A673 (cell line): ENCODE data around the gene SLC15A4.

Experiments used
- EZH2 ChIP-seq: fragments of 200-600 bp; sonication (generic); IDR thresholded peaks from 2 replicates; pipeline ENCODE4 v1.6.1; 2017; ENCODE audit warnings: borderline replicate concordance, low read depth, mild to moderate bottlenecking, mixed read lengths, antibody characterized with exemption, low read length; ENCODE audit not compliant: poor library complexity, severe bottlenecking
- TF ChIP-seq, protein P1 (sequence below): fragments of 300-800, 200-600 bp; sonication (generic); conservative IDR thresholded peaks from 2 replicates; pipeline ENCODE4 v1.5.1; 2017; ENCODE audit warnings: low read depth, mild to moderate bottlenecking, antibody characterized with exemption, low read length, moderate library complexity, mixed read lengths

- TF ChIP-seq, protein P1, sequence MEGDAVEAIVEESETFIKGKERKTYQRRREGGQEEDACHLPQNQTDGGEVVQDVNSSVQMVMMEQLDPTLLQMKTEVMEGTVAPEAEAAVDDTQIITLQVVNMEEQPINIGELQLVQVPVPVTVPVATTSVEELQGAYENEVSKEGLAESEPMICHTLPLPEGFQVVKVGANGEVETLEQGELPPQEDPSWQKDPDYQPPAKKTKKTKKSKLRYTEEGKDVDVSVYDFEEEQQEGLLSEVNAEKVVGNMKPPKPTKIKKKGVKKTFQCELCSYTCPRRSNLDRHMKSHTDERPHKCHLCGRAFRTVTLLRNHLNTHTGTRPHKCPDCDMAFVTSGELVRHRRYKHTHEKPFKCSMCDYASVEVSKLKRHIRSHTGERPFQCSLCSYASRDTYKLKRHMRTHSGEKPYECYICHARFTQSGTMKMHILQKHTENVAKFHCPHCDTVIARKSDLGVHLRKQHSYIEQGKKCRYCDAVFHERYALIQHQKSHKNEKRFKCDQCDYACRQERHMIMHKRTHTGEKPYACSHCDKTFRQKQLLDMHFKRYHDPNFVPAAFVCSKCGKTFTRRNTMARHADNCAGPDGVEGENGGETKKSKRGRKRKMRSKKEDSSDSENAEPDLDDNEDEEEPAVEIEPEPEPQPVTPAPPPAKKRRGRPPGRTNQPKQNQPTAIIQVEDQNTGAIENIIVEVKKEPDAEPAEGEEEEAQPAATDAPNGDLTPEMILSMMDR, result no peak
- TF ChIP-seq EZH2, result no peak
These were observed 60.4 kb downstream of the SLC15A4 start for GRCh38 chr12:128763395-128763794.
